Stimulated activated CD4-positive, alpha-beta T cell treated with anti-CD3 and anti-CD28 coated beads, Interleukin-15, amount 100 ng/mL, for 1 hour (primary cell): ENCODE data around the gene KDM3A.

Experiments used
- DNase-seq, 2 donors: peaks; one replicate each; pipeline ENCODE4 v3.0.0-alpha.2; 2020; ENCODE audit warnings: low read depth in 1 of 2, low spot score in 1 of 2

Gene KDM3A, protein sequence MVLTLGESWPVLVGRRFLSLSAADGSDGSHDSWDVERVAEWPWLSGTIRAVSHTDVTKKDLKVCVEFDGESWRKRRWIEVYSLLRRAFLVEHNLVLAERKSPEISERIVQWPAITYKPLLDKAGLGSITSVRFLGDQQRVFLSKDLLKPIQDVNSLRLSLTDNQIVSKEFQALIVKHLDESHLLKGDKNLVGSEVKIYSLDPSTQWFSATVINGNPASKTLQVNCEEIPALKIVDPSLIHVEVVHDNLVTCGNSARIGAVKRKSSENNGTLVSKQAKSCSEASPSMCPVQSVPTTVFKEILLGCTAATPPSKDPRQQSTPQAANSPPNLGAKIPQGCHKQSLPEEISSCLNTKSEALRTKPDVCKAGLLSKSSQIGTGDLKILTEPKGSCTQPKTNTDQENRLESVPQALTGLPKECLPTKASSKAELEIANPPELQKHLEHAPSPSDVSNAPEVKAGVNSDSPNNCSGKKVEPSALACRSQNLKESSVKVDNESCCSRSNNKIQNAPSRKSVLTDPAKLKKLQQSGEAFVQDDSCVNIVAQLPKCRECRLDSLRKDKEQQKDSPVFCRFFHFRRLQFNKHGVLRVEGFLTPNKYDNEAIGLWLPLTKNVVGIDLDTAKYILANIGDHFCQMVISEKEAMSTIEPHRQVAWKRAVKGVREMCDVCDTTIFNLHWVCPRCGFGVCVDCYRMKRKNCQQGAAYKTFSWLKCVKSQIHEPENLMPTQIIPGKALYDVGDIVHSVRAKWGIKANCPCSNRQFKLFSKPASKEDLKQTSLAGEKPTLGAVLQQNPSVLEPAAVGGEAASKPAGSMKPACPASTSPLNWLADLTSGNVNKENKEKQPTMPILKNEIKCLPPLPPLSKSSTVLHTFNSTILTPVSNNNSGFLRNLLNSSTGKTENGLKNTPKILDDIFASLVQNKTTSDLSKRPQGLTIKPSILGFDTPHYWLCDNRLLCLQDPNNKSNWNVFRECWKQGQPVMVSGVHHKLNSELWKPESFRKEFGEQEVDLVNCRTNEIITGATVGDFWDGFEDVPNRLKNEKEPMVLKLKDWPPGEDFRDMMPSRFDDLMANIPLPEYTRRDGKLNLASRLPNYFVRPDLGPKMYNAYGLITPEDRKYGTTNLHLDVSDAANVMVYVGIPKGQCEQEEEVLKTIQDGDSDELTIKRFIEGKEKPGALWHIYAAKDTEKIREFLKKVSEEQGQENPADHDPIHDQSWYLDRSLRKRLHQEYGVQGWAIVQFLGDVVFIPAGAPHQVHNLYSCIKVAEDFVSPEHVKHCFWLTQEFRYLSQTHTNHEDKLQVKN (N-terminal part only)

DNA sequence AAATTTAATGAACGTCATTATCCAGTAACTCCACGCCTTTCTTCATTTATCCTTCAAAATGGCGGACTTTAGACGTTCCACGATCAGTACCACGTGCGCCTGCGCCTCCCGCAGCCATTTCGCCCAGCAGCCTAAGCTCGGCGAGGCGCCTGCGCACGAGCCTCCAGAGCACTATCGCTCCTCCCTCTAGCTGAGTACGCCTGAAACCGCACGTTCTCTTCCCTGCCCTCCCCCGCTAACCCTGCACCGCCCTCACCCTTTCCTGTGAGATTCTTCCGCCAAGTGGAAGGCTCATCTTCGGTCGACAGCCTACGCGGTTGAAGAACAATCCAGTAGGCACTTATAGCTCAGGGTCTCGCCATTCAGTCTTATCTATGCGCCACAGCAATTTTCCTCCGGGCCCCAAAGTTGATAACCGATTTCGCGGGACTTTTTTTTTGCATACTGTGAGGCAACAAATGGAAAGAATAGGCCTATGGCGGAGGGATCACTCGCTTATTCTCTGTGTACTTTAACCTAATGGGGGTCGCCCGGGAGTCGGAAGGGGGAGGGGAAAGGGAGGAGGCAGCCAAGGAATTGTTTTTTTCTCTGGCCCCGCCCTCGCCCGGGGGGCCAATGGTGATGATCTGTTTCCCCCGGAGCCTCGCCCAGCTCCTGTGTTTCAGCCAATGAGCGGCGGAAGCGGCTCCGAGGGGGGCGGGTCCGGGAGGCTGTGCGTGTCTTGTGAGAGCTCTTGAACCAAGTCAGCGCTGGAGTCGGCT is at the start of gene KDM3A:
Gene KDM3A, plus strand, starts transcription at position 741 of the 761 bp plus-strand sequence. CDS start 677 bp downstream, outside the sequence.
- peak; percentile 98 to 99 for DNase-seq

- DNase-seq: no peak
Observed at GRCh38 chr2:86392873-86393518, 48.2 kb upstream of the KDM3A start.

- no peak for DNase-seq
Observed at GRCh38 chr2:86393521-86394491, 47.4 kb upstream of the KDM3A start.

- no peak for DNase-seq
Observed at GRCh38 chr2:86396291-86396785, 44.8 kb upstream of the KDM3A start.

- DNase-seq: no peak
Observed at GRCh38 chr2:86397986-86398385, 43.2 kb upstream of the KDM3A start.

DNA sequence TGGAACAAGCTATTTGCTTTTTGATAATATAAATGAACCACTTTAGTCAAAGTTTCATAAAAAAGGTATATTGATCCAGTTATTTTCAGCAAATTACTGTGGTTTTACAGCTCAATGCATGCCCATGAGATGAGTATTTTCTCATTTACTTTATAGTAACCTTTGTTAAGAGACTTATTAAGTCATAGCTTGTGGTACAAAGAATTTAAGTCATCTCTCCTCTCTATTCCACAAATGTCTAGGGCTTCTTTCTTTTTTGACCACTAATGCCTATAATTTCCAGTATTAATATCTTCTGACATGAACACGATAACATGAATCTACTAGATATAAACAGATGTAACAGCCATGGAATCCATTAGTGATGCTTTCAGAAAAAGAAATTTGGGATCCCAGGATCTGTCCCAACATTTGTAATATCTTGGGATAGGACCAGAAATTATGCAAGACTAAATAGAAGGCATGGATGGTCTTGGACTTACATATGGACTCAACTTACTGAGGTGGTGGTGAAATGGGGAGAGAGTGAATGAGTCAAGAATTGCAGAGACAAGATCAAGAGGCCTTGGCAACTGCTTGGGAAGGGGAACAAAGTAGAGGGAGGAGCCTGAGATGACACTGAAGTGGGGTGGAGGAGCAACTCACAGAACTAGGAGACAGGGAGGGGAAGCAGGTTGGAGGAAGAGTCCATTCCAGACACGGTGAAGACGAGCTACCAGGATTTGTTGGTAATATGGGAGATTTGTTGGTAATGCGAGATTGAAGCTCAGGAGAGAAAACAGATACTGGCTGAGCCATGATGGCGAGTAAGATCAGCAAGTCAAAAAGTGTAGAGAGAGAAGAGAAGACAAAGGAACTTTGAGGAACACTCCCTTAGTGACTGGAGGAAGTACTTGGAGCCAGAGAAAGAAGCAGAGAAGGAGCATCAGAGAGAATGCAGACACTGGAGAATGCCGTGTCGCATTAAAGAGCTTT is 42.4 kb upstream of the KDM3A start:
- no peak for DNase-seq

GRCh38 chr2:86400321-86400720 is 40.9 kb upstream of the KDM3A start:
- DNase-seq: no peak

GRCh38 chr2:86410581-86410980 is 30.6 kb upstream of the KDM3A start:
- DNase-seq: no peak

DNA sequence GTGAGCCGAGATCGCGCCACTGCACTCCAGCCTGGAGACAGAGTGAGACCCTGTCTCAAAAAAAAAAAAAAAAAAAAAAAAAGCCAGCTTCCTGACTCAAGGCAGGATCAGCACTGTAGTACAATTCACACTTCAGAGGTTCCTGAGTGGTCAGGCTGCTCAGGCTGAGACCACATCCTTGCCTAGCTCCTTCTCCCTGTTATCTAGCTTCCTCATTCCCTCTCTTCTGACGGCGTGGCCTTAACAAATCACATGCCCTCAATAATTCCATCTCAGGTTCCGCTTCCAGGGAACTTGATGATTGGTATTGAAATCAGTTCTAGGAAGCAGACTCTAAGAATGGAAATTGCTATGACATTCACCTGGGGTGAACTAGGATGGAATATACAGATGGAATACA is 29.8 kb upstream of the KDM3A start:
- no peak for DNase-seq

DNA sequence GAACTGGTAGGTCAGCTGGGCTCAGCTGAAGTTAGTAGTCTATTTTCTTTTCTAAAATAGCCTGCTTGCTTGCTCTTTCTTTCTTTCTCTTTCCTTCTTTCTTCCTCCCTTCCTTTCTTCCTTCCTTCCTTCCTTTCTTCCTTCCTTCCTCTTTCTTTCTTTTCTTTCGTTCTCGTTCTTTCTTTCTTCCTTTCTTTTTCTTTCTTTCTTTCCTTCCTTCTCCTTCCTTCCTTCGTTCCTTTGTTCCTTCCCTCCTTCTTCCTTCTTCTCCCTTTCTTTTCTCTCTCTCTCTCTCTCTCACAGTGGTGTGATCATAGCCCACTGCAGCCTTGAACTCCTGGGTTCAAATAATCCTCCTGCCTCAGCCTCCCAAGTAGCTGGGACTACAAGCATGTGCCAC is 29.2 kb upstream of the KDM3A start:
- DNase-seq: no peak

DNA sequence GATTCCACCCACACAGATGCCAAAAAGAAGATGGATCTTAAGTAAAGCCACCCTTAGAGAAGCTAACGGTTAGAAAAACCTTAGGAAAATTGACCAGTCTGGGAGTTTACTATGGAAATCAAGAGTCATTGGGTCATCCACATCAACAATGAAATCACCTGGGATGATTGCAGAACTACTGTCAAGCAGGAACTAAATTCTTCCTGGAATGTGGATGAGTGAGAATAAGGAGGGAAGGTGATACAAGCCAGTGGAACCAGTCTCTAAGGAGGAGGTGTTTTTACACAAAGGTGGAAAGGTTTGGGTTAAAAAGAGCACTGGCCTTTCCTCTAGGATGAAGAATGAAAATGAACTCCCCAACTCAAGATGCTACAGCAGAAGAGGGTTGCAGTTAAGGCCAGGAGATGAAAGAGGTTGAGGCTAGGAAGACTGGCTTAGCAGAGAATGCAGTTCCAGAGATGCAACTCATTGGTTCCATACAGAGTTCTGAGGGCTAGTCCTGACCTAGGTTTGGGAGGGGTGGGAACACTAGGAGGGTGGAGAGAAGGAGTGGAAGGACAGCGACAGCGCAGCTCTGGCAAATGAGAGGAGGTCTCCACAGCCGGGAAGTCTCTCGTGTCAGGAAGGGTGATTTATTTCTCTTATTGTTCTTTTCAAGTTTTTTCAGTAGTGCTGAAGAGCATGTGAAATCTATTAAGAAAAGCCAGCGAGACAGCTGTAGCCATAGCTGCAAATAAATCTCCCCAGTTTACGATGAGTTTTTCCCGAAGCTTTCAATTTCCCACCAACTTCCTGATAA is 27.7 kb upstream of the KDM3A start:
- no peak for DNase-seq

DNA sequence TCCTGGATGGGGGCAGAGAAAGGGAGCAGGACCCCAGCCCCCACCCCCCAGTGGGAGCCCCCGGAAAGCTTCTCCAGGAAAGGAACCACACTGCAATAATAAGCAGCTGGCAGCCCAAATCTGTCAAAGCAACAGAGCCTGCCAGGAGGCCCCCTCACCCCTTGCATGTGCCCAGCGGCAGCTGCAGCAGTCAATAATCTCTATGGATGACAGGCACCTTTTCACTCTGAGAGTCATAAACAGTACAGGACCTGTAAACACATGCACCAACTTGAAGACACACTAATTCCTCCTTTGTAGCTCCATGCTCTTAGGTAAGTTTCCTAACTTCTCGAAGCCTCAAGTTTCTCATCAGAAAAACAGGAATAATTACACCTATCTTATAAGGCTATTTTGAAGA is 26.2 kb upstream of the KDM3A start:
- no peak for DNase-seq

GRCh38 chr2:86416146-86416545 is 25.0 kb upstream of the KDM3A start:
- DNase-seq: no peak

GRCh38 chr2:86417961-86418360 is 23.2 kb upstream of the KDM3A start:
- no peak for DNase-seq

DNA sequence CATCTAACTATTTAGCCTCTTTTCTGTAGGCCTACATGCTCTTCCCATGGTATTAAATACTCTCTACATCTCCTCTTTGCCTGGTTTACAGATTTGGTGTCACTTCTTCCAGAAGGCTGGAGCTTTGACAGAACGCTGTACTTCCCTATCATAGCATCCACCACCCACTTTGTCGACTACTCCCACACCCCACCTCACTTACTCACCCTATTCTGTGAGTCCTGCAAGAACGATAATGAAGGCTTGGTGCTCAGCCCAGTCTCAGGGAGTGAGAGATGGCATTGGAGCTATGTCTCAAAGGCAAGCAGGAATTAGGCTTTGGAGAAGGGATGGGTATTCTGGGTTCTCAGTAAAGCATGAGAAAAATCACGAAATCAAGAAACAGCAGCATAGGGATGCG is 20.3 kb upstream of the KDM3A start:
- no peak for DNase-seq

DNA sequence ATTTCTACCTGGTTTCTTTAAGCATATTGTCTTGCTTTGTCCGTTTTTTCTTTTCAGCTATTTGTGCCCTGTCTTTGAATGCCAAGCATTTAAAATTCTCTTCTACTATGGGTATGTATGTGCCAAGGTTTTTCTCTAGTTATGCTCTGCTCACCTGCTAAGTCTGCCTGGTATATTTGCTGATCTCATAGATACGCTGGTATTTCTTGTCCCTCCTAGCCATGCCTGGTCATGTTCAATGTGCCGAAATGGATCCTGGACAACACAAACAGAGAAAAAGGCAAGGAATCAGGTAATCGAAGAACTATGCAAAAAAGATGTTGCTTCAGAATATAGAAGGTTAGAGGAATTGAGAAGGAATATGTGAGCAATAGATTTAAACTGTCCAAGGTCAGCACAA is 14.9 kb upstream of the KDM3A start:
- no peak for DNase-seq

DNA sequence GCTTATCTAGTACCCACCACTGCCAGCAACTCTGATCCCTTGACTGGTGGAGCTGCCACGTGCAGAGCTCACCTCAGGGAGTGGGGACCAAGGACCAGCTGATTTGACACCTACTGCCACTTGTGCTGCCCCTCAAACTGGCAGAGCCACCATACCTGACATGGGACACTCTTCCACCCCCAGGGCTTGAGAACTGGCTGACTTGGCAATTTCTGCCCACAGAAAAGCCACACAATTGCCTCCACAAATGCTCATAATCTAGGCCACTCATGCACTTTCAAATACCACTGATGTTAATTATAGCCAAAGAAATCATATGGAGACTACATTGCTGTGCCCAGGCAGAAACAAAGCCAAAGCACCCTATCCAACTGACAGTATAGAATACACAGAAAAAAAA is 11.8 kb upstream of the KDM3A start:
- no peak for DNase-seq
